Epithelial cell of proximal tubule (primary cell): ENCODE measurements around the gene SLC25A13. TPM values are rescaled to one million over a fixed set of nuclear protein-coding genes. Genes with fewer than 3 reads are reported as not detected.

Experiments used
- DNase-seq: peaks from one replicate; pipeline ENCODE4 v3.0.0-alpha.2; 2011; ENCODE audit warnings: low read depth
- H3K4me3 ChIP-seq: 2 replicates; pipeline ENCODE4 v1.5.1; 2011; ENCODE audit warnings: low read depth, mild to moderate bottlenecking, low read length
- total RNA-seq: library from RNA; depleted of rRNA; stranded (reverse); fragments of >200 nt; gene quantifications from 2 replicates; pipeline ENCODE4 v1.2.3, GENCODE V29; 2015
- TF ChIP-seq, protein P1 (sequence below): conservative IDR thresholded peaks from 2 replicates; pipeline ENCODE4 v1.5.1; 2012; ENCODE audit warnings: low read depth, mild to moderate bottlenecking, low read length

SLC25A13 gene
- total RNA-seq, 1 donor from 2014 or later = 51.3 TPM

DNA sequence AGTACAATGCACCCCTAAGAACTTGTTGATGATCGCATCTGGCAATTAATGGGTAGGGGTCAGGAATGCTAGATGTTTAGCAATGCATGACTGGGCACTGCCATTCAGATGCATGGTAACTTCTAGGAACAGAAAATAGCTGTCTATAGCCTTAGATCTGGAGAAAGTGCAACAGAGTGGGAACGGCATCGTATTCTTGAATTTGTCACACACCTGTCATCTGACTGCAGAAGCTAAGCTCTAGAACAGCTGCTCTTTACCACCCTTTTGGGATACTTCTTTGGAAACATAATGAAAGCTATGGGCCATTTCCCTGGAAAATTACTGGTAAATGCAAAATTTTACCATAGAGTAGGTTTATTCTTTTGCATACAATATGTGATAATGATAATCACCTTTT is 118.1 kb downstream of the SLC25A13 start:
- DNase-seq = no peak
- H3K4me3 ChIP-seq = no peak overlapping the region
- TF ChIP-seq, protein P1, sequence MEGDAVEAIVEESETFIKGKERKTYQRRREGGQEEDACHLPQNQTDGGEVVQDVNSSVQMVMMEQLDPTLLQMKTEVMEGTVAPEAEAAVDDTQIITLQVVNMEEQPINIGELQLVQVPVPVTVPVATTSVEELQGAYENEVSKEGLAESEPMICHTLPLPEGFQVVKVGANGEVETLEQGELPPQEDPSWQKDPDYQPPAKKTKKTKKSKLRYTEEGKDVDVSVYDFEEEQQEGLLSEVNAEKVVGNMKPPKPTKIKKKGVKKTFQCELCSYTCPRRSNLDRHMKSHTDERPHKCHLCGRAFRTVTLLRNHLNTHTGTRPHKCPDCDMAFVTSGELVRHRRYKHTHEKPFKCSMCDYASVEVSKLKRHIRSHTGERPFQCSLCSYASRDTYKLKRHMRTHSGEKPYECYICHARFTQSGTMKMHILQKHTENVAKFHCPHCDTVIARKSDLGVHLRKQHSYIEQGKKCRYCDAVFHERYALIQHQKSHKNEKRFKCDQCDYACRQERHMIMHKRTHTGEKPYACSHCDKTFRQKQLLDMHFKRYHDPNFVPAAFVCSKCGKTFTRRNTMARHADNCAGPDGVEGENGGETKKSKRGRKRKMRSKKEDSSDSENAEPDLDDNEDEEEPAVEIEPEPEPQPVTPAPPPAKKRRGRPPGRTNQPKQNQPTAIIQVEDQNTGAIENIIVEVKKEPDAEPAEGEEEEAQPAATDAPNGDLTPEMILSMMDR = no peak

DNA sequence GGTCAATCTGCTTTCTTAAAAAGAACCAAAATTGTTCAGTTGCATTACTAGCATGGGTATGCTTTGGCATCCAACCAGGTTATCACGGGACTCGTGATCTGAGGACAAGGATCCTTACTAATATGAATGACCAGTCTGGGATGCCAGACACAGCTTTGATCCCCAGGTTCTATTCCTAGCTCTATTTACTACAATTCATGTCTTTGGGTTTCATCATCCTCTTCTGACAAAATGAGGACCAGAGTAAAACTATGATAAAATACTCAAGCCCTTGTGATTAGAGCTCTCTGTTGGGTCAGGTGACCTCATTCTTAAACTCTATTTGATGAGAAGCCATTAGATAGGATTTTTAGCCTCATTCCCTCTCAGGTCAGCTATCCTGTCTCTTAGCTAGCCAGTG is 119.8 kb downstream of the SLC25A13 start:
- TF ChIP-seq, protein P1 = no peak
- H3K4me3 ChIP-seq = no peak overlapping the region
- no peak for DNase-seq

DNA sequence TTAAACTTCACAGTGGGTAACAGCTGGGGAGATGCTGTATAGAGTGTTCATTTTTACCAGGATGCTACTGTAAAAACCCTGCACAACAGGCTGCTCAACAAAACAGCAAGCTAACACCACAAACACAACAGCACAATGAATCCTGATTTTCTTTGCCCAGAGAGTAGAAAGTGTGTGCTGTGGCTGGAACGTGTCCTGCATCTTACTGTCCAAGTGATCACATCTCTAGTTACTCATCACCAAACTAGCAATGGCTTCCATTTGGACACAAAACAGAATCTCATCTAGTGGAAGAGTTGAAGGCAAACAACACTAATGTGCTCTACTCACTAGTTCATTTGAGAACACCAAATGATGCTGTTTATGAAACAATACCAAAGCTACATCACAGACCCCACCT is 121.2 kb downstream of the SLC25A13 start:
- no peak for DNase-seq
- no peak overlapping the region for H3K4me3 ChIP-seq
- TF ChIP-seq, protein P1 = no peak

DNA sequence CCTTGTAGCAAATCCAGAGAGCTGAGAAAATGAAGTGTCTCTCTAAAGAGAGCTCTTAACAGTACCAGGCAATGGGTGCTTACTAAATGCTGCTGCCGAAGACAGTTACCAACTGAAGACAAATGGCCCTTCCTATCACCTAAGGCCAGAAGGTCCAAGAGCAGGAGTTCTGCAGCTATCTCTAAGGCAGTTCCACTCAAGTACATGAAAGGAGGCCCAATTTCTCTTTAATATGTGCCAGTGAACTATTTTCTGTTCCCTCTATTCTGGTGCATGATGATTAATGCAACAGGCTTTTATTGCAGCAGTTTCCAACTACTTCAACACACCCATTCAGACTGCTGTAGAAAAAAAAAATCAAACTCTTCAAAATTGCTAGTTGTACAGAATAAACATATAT is 122.5 kb downstream of the SLC25A13 start:
- no peak for DNase-seq
- H3K4me3 ChIP-seq = no peak overlapping the region
- TF ChIP-seq, protein P1 = no peak

DNA sequence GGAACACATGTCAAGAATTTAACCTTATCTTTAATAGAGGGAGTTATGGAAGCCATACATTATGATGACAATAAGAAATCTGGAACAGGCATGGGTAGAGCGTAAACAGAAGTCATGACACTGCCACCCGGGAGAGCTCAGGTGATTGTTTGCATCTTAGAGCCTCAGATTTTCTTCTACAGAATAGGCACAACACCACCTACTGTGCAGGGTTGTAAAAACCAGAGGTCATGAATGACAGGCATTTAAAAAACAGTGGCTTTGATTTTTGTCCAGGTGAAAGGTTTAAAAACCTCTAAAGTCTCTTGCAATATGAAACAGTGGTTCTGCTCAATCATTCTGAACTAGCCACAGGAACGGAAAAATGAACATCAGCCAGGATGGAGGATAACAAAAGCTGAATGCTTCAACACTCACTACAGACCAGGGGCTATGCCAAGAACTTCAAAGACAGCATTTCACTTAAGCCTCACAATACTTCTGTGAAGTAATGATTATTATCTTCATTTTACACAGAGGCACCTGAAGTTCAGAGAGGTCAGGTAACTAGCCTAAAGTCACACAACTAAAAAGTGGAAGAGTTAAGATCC is 123.8 kb downstream of the SLC25A13 start:
- DNase-seq = no peak
- TF ChIP-seq, protein P1 = no peak
- no peak overlapping the region for H3K4me3 ChIP-seq

DNA sequence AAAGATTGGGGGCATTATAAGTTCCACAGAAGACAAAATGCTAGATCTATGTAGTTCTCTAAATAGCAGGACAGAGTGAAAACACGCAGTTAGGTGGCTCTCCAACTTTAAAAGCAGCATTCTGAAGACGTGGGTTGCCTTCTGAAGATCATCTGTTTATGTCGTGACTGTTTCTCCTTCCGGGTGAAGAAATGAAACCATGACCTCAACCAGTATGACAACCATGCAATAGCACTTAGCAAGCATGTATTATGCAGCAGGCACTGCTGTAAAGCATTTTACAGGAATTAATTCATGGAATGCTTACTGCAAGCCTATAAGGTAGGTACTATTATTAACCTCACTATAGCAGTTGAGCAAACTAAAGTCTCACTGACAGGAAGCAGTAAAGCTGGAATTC is 125.2 kb downstream of the SLC25A13 start:
- H3K4me3 ChIP-seq = no peak overlapping the region
- TF ChIP-seq, protein P1 = no peak
- DNase-seq = no peak

DNA sequence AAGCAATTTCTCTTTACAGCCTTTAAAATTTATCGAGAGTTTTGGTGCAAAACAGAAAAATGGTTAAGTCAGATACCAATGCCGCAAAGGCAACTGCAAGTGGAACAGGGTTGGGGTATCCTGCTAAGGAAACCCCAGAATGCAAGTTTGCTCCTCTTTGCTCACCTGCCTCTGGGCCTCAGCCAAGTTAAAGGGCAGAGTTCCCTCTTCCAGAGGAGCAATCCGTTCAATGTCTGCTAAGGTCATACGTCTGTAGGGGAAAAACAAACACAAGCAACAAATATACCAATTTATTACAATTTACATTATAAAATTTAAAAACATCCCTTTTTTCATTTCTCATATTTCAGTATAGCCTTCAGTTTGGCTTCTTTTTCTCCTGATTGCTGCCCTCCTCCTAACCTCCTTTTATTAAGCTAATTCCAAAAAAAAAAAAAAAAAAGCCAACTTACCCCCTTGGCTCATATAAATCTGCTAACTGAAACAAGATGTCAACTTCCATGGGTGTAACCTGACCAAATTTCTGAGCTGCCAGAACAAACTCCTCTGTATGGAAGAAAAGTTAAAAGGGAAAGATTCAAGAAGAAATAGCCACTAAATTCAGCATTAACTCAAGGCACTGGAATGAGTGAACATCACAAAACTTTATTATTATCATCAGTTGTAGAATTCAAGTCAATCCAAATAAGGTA is 132.6 kb downstream of the SLC25A13 start:
- no peak for DNase-seq
- H3K4me3 ChIP-seq = no peak overlapping the region
- TF ChIP-seq, protein P1 = no peak
